ENCODE measurements around the gene HECTD4.

GRCh38 chr12:112140728-112141127, 241.5 kb downstream of the HECTD4 start:
- no peak for TF ChIP-seq CTCF (conservative IDR thresholded peaks at IDR 0.05; ENCODE audit: low read length)
- TF ChIP-seq EZH2phosphoT487 (IDR thresholded peaks at IDR 0.05; ENCODE audit: borderline replicate concordance), result no peak

Data from Loucy (cell line).